ENCODE results near the gene UNC13A.

Gene UNC13A

GRCh38 chr19:17659996-17660395 is 28.2 kb downstream of the UNC13A start:
- no peak for DNase-seq

GRCh38 chr19:17658666-17659065 is 29.5 kb downstream of the UNC13A start:
- no peak for DNase-seq

GRCh38 chr19:17658240-17658639 is 29.9 kb downstream of the UNC13A start:
- DNase-seq = no peak

- DNase-seq = no peak
These were observed 31.2 kb downstream of the UNC13A start for GRCh38 chr19:17656970-17657369.

- DNase-seq = no peak
These were observed 32.2 kb downstream of the UNC13A start for GRCh38 chr19:17655751-17656472.

- no peak for DNase-seq
These were observed 33.2 kb downstream of the UNC13A start for GRCh38 chr19:17654993-17655392.

GRCh38 chr19:17652627-17653026 is 35.5 kb downstream of the UNC13A start:
- no peak for DNase-seq

GRCh38 chr19:17648786-17649185 is 39.4 kb downstream of the UNC13A start:
- DNase-seq = no peak

- DNase-seq = no peak
These were observed 40.0 kb downstream of the UNC13A start for GRCh38 chr19:17648097-17648660.

GRCh38 chr19:17647071-17648020 is 40.8 kb downstream of the UNC13A start:
- DNase-seq = no peak

GRCh38 chr19:17646441-17646840 is 41.7 kb downstream of the UNC13A start:
- no peak for DNase-seq

GRCh38 chr19:17645339-17645963 is 42.7 kb downstream of the UNC13A start:
- DNase-seq = no peak

- no peak for DNase-seq
These were observed 45.5 kb downstream of the UNC13A start for GRCh38 chr19:17642656-17643055.

- no peak for DNase-seq
These were observed 46.3 kb downstream of the UNC13A start for GRCh38 chr19:17641846-17642245.

- no peak for DNase-seq
These were observed 47.0 kb downstream of the UNC13A start for GRCh38 chr19:17641181-17641580.

- DNase-seq = no peak
These were observed 54.5 kb downstream of the UNC13A start for GRCh38 chr19:17633700-17634099.

- DNase-seq = no peak
These were observed 55.6 kb downstream of the UNC13A start for GRCh38 chr19:17632577-17632976.

- DNase-seq = no peak
These were observed 58.4 kb downstream of the UNC13A start for GRCh38 chr19:17629760-17630159.

- DNase-seq = no peak
These were observed 60.2 kb downstream of the UNC13A start for GRCh38 chr19:17627921-17628320.

- DNase-seq = no peak
These were observed 61.0 kb downstream of the UNC13A start for GRCh38 chr19:17627161-17627560.

GRCh38 chr19:17626456-17627015 is 61.6 kb downstream of the UNC13A start:
- DNase-seq = no peak

- no peak for DNase-seq
These were observed 62.2 kb downstream of the UNC13A start for GRCh38 chr19:17625980-17626379.

GRCh38 chr19:17625043-17625442 is 63.1 kb downstream of the UNC13A start:
- DNase-seq = no peak
